NCI-H128 (cell line): ENCODE results near the gene MYOG.

Source experiments
- DNase-seq: peaks from one replicate; lab custom pipeline; 2025; ENCODE audit not compliant: unreplicated experiment; lab: John Stamatoyannopoulos, UW

MYOG gene

DNA sequence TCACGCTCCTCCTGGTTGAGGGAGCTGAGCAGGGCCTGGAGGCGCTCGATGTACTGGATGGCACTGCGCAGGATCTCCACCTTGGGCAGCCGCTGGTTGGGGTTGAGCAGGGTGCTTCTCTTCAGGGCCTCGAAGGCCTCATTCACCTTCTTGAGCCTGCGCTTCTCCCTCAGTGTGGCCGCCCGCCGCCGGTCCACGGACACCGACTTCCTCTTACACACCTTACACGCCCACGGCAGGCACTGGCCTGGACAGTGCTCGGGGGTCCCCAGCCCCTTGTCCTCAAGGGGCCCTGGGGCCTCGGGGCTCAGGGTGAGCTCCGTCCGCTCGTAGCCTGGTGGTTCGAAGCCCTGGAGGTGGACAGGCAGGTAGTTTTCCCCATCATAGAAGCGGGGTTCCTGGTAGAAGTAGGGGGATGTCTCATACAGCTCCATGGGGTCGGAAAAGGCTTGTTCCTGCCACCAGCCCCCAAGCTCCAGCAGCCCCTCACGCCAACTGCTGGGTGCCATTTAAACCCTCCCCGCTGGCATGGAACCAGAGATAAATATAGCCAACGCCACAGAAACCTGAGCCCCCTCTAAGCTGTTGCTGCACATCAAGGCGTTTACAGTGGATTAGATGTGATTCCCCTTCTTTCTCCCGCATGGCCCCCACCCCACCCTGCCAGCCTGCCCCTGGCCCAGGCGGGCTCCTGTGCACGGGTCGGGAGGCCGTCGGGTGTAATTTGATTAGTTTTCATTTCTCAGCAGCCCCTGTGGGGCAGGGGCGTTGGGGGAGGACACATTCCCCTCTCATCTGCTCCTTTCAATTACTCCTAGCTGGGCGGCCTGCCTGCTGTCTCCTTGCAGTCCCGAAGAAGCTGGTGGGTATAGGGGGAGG lies at the start of gene MYOG:
TSS of gene MYOG (minus strand) at position 485 of the 879 bp plus-strand sequence. CDS start at position 434, 51 bp downstream.
- DNase-seq, result no peak

DNA sequence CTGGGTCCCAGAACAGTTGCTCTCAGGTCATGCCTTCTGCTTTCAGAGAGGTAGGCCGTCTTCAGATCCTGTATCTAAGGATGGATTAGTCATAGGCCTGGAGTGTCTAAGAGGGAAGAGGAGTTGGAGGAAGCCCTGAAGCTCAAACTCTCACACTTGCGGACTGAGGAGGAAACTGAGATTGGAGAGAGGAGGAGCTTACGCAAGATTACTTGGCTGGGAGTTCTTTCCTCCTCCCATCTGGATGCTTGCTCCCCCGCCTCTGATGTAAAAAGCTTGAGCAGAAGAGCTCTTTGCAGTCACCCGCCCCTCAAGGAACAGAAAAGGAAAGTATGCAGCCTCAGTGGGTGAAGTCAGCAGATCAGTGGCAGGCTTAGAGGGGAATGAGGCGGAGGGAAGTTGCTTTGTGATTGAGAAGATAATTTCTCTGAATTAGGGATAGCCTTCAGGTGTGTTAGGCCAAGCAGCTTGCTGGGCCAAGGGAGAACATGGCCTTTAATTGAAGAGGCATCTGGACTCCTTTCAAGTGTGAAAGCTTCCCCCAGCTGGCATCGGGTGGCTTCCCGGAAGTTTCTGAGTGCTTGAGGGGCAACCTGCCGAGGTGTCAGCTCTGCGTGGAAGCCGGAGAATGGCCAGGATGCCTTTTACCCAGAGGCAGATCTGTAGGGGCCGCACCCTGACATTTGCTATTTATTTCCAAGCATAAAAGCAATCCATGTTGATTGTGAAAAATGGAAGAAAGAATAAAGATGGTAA lies 48.3 kb upstream of the MYOG start:
- no peak for DNase-seq

DNA sequence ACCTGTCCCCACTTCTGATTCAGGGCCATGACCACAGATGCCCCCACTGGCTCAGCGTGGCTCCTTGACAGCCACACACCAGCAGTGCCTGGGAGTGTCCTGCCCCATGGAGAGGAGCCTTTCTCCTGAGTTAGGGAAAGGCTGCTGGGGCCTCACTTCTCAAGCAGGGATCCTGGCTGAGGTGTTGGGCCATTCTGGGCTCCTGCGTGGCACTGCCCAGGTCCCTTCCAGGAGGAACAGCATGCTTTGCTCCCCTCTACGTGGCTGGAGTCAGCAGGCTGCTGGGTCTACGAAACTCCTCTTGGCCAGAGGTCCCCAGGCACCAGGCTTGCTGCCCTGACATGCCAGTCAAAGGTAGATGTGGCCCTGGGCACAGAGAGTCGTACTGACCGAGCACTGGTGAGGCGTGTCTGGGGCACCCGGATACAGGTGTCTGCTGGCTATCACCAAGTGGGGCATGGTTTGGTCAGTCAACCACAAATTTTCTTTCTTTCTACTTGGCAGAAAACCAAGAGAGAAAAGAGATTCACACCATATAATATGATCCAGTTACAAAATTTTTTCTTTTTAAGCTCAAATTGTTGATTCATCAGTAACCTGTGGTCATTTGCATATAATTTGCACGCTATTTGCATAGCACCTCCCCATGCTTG lies 45.9 kb upstream of the MYOG start:
- DNase-seq, result no peak

DNA sequence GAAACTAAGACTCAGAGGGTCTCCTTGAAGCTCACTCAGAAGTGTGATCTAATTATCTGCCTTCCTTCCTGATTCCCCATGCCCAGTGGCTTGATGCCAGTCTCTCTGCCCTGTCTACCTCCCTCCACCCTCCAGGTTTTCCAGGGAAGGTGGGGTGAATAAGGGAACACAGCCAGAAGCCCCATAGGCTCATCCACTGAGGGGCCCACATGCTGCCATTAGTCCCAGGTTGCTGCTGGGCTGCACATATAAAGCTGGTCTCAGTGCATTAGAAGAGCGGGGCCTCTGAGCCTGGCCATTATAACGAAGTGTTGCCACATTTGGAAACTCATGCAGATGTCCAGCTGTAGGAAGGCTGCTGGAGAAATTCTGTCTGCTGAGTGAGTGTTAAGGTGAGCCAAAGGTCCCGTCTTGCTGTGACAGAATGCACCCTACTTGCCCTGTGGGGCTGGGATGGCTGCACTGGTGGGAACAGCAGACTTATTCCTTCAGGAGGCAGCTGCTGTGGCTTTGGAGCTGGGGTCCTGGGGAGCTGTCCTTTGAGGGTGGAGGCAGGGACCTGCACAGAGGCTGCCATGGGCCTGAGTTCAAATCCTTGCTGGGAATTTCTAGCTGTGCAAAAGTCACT lies 44.7 kb upstream of the MYOG start:
- DNase-seq, result no peak

DNA sequence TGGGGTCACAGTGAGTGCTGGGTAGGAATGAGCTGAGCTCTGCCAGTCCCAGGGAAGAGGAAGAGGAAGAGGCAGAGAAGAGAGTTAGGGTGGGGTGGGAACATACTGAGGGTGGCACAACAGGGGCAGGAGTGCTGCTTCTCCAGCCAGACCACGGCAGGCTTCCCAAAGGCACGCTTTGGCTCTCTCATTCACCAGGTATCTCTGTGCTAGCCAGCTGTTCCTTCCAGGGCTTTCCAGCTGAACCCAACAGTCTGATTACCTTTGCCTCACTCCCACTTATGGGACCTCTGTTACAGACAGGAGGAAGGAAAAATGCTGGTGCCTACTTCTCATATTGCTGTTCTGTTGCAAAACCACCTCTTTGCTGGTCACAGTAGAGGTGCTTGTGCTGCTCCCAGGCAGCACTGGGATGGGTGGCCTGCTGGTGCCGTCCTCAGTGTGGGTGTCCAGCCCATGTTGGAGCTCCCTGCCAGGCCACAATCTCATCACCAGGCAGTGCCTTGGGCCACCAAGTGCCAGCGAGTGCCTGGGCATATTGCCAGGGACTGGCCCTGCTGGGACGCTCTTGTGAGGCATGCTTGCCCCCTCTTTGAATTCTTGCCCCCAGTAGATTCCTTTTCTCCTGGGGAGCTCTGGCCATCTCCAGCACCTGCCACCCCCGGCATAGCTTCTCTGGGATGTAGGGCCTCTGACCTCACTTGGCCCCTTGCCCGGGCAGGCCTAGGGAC lies 43.9 kb upstream of the MYOG start:
- DNase-seq, result no peak

DNA sequence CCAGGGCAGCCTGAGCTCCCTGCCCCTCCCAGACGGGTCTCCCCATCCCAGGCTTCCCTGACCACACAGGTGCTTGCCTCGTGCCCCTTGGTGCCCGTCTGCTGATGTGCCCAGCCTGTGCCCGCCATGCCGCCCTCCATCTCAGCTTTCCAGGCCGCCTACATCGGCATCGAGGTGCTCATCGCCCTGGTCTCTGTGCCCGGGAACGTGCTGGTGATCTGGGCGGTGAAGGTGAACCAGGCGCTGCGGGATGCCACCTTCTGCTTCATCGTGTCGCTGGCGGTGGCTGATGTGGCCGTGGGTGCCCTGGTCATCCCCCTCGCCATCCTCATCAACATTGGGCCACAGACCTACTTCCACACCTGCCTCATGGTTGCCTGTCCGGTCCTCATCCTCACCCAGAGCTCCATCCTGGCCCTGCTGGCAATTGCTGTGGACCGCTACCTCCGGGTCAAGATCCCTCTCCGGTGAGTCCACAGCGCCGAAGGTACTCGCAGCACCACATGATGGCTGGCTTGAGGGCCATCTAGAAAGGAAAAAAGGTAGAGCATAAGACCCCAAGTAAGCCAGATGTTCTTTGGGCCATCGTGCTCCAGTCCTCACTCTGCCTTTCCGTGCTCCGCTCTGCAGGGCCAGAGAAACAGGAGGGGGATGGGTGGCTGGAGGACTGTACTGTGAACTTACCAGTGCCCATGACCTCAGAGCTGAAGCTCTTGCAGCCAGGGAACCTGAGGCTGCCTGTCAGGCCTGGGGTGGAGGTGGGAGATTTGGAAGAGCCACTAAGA lies 43.1 kb upstream of the MYOG start:
- no peak for DNase-seq

DNA sequence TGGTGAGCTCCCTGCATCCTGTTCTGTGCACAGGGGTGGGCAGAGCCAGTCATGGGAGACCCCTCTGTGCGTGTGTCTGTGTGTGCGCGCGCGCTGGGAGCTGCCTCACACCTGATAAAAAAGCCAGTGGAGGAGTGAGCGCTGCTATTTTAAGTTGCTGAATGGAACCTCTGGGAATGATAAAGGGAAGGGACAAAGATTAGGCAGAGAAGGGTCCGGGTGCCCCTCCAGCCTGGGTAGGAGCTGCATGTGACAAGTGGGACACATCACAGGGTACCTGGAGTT lies 42.6 kb upstream of the MYOG start:
- DNase-seq, result no peak

DNA sequence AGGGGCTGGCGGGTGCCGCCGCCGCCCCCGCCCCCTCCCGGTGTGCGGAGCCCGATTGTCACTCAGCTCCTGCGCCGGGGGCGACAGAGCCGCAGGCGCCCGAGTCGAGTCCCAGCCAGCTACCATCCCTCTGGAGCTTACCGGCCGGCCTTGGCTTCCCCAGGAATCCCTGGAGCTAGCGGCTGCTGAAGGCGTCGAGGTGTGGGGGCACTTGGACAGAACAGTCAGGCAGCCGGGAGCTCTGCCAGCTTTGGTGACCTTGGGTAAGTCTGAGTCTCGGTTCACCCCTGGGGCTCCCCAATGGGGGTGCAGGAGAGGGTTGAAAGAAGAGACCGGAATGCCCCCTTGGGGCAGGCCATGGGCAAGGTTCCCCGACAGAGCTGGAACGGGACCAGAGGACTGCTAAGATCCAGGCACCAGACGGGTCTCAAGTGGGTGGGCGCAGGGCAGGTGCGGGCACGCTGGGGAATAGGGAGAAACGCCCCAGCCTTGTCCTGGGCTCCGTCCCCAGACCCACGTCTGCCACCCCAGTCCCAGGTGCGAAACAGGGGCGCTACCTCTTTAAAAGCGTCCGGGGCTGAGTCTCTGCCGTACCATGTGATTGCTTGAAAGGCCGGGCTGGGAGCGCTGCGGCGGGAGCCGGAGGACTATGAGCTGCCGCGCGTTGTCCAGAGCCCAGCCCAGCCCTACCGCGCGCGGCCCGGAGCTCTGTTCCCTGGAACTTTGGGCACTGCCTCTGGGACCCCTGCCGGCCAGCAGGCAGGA lies 42.0 kb upstream of the MYOG start, which contains the start of gene ADORA1:
TSS of gene ADORA1 (plus strand) at position 61 of the 765 bp plus-strand sequence. CDS start 1,116 bp downstream, outside the sequence.
- DNase-seq, result peak; percentile 32

DNA sequence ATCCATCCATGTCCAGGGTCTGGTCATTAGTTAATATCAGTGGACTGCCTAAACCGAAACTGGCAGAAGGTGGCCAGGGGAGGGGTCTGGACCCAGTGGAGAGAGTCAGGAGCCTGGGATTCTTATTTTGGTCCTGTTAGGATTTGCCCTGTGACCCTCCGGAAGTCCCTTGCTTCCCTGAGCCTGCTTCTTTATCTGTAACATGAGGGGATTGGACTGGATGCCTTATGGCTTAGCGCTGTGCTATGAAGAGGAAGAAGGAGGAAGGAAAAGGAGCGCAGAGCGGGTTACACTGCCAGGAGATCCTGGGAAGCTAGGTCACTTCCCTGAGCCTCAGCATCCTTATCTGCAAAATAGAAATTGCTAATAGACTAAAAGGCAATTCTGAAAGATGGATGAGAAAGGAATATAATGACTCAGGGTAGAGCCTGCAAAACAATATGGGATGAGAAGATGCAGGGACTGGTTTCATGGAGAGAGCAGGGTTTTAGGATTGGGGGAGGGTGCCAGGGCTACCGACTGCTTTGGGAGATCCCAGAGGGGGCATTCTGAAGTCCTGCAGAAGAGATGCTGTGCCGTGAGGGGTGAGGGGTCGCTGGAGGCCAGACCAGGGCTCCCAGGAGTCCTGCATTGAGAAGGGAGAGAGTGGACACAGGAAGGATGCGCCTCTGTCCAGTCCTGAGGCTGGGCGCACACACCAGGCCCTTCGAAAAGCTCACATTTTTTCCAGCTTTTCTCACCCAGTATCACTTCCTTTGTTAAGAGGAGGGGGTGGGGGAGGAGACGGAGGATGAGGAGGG lies 41.3 kb upstream of the MYOG start:
- DNase-seq, result no peak

DNA sequence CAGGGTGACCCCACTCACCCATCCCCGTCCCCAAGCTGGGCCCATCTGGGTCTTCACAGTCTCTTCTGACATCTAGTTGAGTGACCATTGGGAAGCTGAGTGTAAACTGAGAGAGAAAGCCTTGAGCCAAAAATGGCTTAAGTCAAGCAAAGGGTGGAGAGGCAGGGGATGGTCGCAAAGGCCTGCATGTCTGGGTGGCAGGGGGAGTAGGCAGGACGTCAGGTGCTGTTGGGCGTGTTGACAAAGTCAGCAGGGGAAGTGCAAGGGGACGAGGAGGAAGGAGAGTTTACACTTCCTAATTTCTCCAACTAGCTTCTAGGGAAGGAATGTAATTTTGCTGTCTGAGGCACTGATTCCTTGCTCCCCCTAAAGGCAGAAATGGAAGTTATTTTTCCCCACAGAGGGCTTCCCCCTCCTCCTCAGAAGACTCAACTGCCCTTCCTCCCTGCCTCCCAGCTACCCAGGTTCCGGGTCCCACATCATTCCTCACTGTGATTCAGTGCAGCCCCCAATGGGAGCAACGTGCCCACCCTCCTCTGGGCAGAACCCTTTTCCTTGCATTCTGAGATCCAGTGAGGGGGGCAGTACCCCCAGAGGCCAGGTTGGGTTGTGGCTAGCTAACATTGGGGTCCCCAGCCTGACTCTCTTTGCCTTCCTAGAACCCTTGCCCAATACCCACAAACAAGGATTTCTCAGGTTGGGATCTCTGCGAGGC lies 40.5 kb upstream of the MYOG start:
- DNase-seq, result no peak

DNA sequence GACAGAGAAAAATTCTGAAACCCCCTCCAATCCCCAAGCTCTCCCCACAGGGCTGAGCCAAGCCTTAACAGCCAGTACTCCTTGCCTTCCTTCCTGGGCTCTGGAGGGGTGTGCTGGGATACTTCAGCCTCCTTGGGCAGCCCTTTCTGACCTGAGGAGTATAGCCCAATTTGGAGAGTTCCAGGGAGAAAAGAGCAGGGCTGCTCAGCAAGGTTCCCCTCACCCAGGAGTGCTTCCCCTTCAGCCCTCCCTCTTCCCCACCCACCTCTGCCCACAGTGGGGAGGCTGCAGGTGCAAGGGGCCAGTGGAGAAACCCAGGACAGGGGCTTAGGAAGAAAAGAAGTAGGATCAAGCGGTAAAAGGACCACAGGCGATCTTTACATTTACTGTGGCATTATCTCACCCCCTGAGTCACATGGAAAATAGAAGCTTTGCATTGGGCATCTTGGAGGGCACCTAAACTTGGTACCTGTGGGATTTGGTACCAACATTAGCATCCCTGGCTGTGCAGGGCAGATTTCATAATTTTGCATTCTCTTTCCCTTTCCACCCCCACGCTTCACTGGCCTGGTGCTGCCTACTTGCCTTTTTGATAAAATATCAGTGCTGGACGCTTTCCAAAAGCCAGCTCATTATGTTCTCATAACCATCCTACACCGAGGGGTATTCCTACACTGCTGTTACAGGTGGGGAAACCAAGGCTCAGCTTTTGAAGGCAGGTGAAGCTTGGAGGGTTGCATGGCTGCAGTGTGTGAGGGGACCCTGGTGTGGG lies 38.9 kb upstream of the MYOG start:
- DNase-seq, result no peak

DNA sequence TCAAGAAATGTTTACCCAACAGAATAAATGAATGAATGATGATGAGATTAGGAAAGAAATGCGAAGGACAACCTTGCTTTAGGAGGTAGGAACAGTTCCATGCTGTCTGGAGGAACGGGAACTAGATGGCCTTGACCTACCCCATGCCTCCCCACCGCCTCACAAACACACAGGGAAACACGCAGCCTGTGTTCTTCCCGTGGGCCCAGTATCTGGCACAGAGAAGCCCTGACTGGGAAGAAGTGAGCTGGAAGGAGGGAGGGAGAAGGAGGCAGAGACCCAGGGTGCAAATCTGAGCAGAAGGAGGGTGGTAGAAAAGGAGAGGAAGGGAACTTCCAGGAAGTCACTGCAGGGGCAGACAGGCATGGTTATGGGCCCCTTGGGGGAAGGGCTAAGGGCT lies 38.2 kb upstream of the MYOG start:
- DNase-seq, result no peak

DNA sequence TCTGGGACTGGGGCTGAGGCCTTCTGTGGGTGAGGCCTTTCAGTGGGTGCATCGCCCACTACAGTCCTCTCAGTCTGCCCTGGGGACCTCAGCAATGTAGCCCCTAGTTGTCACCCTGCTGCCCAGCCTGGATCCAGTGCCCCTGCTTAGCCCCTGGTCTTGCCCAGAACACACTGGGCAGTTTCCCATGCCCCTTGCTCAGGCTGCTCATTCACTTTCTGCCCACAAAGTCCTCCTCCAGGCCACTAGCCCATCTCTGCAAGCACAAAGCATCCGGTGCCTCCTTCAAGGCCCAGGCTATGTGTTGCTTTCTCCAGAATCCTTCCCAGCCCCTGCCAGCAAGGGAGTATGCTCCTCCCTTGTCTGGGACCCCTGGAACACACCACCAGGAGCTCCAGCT lies 36.3 kb upstream of the MYOG start:
- no peak for DNase-seq

DNA sequence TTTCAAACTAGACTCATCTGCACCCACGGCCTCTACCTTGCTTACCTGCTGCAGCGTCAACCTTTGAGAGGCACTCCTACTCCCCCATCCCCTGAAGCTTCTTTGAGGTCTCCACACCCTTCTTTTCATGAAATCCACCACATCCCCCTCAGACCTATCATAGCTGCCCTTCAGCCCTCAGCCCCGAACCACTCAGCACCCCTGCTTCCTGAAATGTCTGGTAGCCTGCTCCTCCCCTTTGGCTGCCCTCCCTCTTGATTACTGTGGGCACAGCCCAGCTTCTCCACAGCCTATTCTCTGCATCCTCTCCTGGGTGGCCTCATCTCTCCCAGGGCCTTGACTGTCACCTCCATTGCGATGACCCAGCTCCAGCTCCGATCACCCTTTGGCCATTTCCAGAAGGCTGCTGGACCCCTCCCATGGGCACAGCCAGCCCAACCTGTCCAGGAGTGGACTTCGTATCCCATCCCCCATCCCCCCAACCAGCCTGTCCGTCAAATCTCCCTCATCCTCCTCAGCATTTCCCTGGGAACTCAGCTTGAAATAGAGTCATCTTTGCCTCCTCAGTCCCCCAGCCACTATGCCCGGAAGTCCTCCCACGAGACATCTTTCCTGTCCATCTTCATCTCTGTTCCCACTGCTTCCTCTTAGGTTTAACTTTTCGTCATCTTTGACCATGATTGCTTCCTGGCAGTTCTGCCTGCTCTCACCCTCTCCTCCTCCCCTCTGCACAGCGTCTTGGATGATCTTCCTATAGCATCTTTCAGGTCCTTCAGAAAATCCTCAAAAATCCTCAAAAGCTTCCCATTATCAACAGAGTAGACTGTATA lies 35.6 kb upstream of the MYOG start:
- no peak for DNase-seq

DNA sequence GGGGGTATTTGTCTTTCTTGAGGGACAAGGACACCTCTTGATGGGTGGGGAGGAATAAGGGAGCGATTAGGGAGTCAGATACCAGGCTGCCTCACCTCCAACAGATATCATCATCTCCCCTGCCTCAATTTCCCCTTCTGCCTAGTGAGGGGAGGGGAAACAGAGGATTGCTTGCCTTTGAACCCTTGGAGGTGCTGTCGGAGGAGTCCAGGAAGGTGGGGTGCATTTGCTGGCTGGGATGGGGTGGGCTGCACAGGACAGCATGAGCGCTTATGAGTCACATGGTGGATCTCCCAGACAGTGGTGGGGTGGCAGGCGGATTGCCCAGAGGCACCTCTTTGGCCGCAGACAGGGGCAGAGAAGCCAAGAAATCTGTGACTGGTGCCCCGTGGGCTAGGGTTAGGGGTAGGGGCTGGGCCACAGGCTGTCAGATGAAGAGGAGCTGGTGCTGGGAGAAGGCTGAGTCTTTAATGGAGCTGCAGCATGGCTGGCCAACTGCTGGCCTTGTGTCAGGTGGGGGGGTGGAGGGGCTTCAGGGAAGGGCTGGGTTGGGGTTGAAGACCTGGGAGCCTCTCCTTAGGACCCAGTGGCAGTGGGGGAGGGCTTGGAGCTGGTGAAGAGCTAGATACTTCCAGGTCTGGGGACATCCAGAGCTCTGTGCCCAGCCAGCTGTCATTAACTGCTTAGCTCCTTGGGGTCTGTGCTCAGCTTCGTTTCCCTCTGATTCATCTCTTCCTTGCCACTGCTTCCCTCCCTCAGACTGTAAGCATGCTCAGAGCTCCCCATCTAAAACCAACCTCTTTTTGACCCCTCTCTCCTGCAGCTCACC lies 34.7 kb upstream of the MYOG start:
- DNase-seq, result no peak
